VCaP (cell line): ENCODE results near the gene ISCU.
"Not testable (repeated sequence)": the region's sequence is repeated elsewhere in the genome, so short reads cannot be mapped to it uniquely, and the experiment has no call there.

Source experiments
- H3K27ac ChIP-seq: fragments of 450-650 bp; 2 replicates; pipeline ENCODE4 v1.5.1; 2017
- CTCF ChIP-seq: fragments of 450-650 bp; conservative IDR thresholded peaks from 2 replicates; pipeline ENCODE4 v1.5.1; 2017; ENCODE audit warnings: mild to moderate bottlenecking, moderate library complexity

Gene ISCU

GRCh38 chr12:108615918-108616317, 53.5 kb downstream of the ISCU start:
- TF ChIP-seq CTCF: no peak
- no peak overlapping the region for H3K27ac ChIP-seq

- TF ChIP-seq CTCF: no peak
- no peak overlapping the region for H3K27ac ChIP-seq
These were observed 54.0 kb downstream of the ISCU start for GRCh38 chr12:108616359-108616758.

GRCh38 chr12:108616941-108617858, 54.8 kb downstream of the ISCU start:
- TF ChIP-seq CTCF: no peak
- no peak overlapping the region; the same call in 1 of the 2 replicates for H3K27ac ChIP-seq

GRCh38 chr12:108618079-108618952, 55.9 kb downstream of the ISCU start:
- peak; percentile 99 for TF ChIP-seq CTCF
- H3K27ac ChIP-seq: no peak overlapping the region; the same call in 1 of the 2 replicates

GRCh38 chr12:108618953-108619274, 56.5 kb downstream of the ISCU start:
- not testable (repeated sequence) for H3K27ac ChIP-seq
